Brain microvascular endothelial cell (primary cell): ENCODE results near the gene RELL2.

Experiments
- DNase-seq: peaks from one replicate; pipeline ENCODE4 v3.0.0-alpha.2; 2020
- H3K27ac ChIP-seq: fragments of 250-450 bp; sonication (Bioruptor Pico); 2 replicates; pipeline ENCODE4 v1.5.1; 2020; ENCODE audit warnings: mild to moderate bottlenecking, moderate library complexity
- H3K27me3 ChIP-seq: fragments of 250-450 bp; sonication (Bioruptor Pico); replicated peaks from 2 replicates; pipeline ENCODE4 v1.5.1; 2020; ENCODE audit warnings: mild to moderate bottlenecking
- H3K36me3 ChIP-seq: fragments of 250-450 bp; sonication (Bioruptor Pico); replicated peaks from 2 replicates; pipeline ENCODE4 v1.5.1; 2020; ENCODE audit warnings: mild to moderate bottlenecking
- H3K4me3 ChIP-seq: 2 replicates; pipeline ENCODE4 v1.5.1; 2011; ENCODE audit warnings: low read depth, mild to moderate bottlenecking, control low read depth, low read length, moderate library complexity
- in situ Hi-C: cut with HindIII; loops from 2 replicates; pipeline ENCODE4 v1.10.0; 2017; ENCODE audit warnings: low sequenced_read_pairs, low pct_ligation_motif_present
- TF ChIP-seq, protein P1 (sequence below): IDR thresholded peaks from 2 replicates; pipeline ENCODE4 v1.5.1; 2011; ENCODE audit warnings: low read depth, mild to moderate bottlenecking, moderate library complexity, low read length, control low read depth, inconsistent platforms; ENCODE audit errors: missing control alignments

Gene RELL2

DNA sequence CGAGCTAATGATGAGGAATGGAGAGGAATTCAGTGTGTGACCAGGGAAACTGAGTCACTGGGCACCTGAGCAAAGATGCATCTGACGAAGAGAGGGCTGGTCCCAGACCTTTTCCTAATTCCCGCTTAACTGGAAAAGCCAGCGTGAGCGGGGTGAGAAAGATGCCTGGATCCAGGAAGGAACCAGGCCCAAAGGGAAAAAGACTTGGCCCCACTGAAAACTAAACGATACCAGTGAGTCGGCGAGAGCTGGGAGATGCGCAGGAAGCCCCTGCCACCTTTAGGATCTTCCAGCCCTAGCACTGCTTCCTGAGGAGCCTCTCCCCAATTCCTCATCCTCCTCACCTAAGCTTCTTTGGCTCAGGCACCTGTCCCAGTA, 14.9 kb downstream of the RELL2 start:
- H3K36me3 ChIP-seq, result peaks cover 42% of the 10 kb centered on the region
- TF ChIP-seq, protein P1, sequence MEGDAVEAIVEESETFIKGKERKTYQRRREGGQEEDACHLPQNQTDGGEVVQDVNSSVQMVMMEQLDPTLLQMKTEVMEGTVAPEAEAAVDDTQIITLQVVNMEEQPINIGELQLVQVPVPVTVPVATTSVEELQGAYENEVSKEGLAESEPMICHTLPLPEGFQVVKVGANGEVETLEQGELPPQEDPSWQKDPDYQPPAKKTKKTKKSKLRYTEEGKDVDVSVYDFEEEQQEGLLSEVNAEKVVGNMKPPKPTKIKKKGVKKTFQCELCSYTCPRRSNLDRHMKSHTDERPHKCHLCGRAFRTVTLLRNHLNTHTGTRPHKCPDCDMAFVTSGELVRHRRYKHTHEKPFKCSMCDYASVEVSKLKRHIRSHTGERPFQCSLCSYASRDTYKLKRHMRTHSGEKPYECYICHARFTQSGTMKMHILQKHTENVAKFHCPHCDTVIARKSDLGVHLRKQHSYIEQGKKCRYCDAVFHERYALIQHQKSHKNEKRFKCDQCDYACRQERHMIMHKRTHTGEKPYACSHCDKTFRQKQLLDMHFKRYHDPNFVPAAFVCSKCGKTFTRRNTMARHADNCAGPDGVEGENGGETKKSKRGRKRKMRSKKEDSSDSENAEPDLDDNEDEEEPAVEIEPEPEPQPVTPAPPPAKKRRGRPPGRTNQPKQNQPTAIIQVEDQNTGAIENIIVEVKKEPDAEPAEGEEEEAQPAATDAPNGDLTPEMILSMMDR, result no peak

DNA sequence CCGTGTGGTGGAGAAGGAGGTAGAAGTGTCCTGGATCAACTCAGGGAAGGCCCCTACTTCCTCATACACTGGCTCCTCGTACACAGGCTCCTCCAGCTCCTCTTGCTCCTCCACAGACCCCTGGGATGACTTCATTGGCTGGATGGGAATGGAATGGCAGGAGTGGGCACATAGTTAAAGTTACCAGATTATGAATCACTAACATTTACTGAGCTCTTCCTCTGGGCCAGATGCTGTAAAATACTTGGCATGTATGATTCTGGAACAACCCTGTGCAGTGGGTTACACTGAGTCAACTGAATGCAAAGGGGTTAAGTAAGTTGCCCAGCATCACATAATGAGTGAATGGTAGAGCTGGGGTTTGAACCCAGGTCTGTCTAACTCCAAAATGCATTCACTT, 17.5 kb downstream of the RELL2 start:
- peak overlapping the region; percentile 58 for H3K27ac ChIP-seq
- in situ Hi-C loops, result no loop called here

More for the DNA sequence above, 14.9 kb downstream of the RELL2 start:
- Histone ChIP-seq H3K4me3 (peak overlapping the region; percentile 78), H3K27me3 (no peaks in the 10 kb centered on the region), H3K27ac (peak overlapping the region; percentile 45)
- DNase-seq, result no peak
- in situ Hi-C loops, result no loop called here

DNA sequence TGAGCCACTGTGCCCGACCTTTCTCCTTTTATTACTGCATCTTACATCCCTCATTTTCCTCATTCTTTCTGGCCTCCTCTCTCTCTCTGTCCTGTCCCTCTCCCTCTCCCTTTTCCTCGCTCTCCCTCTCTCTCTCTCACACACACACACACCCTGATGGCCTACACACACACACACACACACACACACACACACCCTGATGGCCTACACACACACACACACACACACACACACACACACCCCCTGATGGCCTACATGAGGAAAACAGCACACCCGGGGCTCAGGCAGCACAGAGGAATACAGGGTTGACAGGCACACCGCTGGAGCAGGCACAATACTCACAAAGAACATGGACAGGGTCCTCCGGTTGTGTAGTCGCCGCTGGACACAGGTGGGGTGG, 18.2 kb downstream of the RELL2 start:
- no peaks in the 10 kb centered on the region for H3K27me3 ChIP-seq
- peaks cover 22% of the 10 kb centered on the region for H3K36me3 ChIP-seq
- DNase-seq, result no peak
- TF ChIP-seq, protein P1, result no peak
- no peak overlapping the region for H3K27ac ChIP-seq
- no peak overlapping the region for H3K4me3 ChIP-seq
- in situ Hi-C loops, result no loop called here

More for the DNA sequence above, 17.5 kb downstream of the RELL2 start:
- Histone ChIP-seq H3K36me3 (peaks cover 23% of the 10 kb centered on the region), H3K4me3 (no peak overlapping the region), H3K27me3 (no peaks in the 10 kb centered on the region)
- TF ChIP-seq, protein P1, result no peak
- peak; percentile 67 for DNase-seq

DNA sequence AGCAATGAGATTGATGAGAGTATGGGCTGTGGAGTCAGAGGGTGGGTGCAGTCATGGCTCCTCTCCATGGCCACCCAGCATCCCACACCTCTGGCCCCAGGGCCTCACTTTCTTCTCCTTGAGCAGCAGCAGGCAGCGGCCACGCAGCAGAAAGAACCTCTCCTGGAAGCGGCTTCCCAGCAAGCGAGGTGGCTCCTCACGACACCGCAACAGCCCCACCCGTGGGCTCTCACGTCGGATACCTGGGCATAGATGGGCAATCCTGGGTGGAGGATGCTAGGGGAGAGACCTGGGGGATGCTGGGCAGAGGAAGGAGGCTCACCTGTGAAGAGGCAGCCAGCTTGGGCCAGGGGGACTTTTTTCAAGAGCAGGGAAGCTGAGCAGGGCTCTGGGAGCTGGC, 19.6 kb downstream of the RELL2 start:
- in situ Hi-C loops, result no loop called here
- H3K27ac ChIP-seq, result no peak overlapping the region
- TF ChIP-seq, protein P1, result no peak
- DNase-seq, result no peak
- peaks cover 22% of the 10 kb centered on the region for H3K36me3 ChIP-seq
- no peak overlapping the region for H3K4me3 ChIP-seq
- no peaks in the 10 kb centered on the region for H3K27me3 ChIP-seq

DNA sequence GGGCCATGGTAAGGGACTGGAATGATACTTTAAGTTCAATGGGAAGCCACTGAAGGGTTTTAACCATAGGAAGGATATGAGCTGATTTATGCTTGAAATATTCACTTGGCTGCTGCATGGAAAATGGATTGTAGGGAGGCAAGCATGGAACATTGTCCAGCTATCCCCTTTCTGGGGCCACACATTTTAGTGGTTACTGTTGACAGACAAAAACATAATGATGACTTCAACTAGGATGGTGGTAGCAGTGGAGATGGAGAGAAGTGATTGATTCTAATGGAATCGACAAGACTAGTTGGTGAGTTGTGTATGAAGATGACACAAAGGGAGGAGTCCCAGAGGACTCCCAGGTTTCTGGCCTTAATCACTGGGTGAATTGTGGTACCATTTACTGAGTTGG, 20.6 kb downstream of the RELL2 start:
- peaks cover 22% of the 10 kb centered on the region for H3K36me3 ChIP-seq
- no peaks in the 10 kb centered on the region for H3K27me3 ChIP-seq
- TF ChIP-seq, protein P1, result no peak
- H3K27ac ChIP-seq, result no peak overlapping the region
- DNase-seq, result no peak
- no peak overlapping the region for H3K4me3 ChIP-seq
- in situ Hi-C loops, result no loop called here

DNA sequence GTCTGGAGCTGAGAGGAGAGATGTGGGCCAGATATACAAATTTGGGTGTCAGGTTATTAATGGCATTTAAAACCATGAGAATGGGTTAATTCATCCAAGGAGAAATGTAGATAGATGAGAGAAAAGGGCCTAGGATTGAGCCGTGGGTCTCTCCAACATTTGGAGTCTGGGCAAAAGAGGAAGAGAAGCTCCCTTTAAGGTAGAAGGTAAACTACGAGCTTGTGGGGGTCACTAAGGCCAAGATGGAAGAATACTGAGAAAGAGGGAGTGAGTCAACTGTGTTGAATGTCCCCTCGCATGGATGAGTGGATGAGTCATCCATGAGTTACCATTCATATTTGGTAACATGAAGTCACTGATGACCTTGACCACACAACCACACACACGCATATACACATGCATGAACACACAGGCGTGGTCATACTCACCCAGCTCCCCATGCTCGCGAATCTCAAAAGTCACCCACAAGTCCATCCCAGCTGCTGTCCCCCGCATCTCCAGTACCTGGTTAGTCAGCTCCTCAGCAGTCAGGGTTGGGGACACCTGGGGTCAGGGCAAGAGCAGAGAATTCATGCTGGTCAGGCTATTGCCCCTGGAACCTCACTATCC, 21.2 kb downstream of the RELL2 start:
- H3K36me3 ChIP-seq, result peaks cover 22% of the 10 kb centered on the region
- peak overlapping the region; percentile 60 for H3K27ac ChIP-seq
- in situ Hi-C loops, result no loop called here
- no peak overlapping the region for H3K4me3 ChIP-seq
- DNase-seq, result peak; percentile 95
- TF ChIP-seq, protein P1, result no peak
- no peaks in the 10 kb centered on the region for H3K27me3 ChIP-seq
